ENCODE measurements around the gene SNRNP40.

Gene SNRNP40

DNA sequence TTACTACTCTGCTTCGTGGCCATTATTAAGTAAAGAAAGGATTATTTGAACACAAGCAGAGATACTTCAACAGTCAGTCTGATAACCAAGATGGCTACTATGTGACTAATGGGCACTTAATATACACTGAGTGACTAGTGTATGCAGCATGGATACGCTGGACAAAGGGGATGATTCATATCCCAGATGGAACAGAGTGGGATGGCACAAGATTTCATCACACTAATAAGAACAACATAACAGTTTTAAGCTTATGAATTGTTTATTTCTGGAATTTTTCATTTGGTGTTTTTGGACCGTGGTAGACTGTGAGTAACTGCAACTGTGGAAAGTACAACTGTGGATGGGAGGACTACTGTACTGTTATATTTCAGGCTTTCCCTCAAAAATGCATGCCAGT, 9.7 kb upstream of the SNRNP40 start:
- Histone ChIP-seq H3K9me3 (ENCODE audit: insufficient read depth, low read length) (no peaks in the 10 kb centered on the region), H3F3A (ENCODE audit: insufficient read depth) (no peaks in the 10 kb centered on the region), H2AFZ (ENCODE audit: low read depth, low read length, severe bottlenecking) (no peak overlapping the region), H3K27ac (ENCODE audit: low read depth, low read length) (no peak overlapping the region), H4K20me1 (ENCODE audit: low read depth, low read length) (no peaks in the 10 kb centered on the region), H3K4me2 (ENCODE audit: low read depth, low read length, poor library complexity, severe bottlenecking) (no peak overlapping the region), H3K79me2 (ENCODE audit: insufficient read depth, low read length) (peaks cover 37% of the 10 kb centered on the region), H3K36me3 (ENCODE audit: low read length) (no peaks in the 10 kb centered on the region; the same call in 1 of the 2 replicates), H3K4me3 (ENCODE audit: insufficient read depth, low read length, poor library complexity, severe bottlenecking) (no peak overlapping the region), H3K9me2 (replicated peaks; ENCODE audit: insufficient read depth, low read length) (no peaks in the 10 kb centered on the region), H3K27me3 (ENCODE audit: low read length) (no peaks in the 10 kb centered on the region), H3K9ac (ENCODE audit: low read length) (no peak overlapping the region)
- no peak for TF ChIP-seq CTCF (IDR thresholded peaks at IDR 0.05; ENCODE audit: insufficient read depth, low read length, poor library complexity, severe bottlenecking)
- TF ChIP-seq EZH2phosphoT487 (conservative IDR thresholded peaks at IDR 0.05; ENCODE audit: low read length), result no peak

- Histone ChIP-seq H4K20me1 (ENCODE audit: low read depth, low read length) (no peaks in the 10 kb centered on the region), H3K9ac (ENCODE audit: low read length) (no peak overlapping the region), H3K27ac (ENCODE audit: low read depth, low read length) (no peak overlapping the region), H3F3A (ENCODE audit: insufficient read depth) (no peaks in the 10 kb centered on the region), H3K9me2 (replicated peaks; ENCODE audit: insufficient read depth, low read length) (no peaks in the 10 kb centered on the region), H3K9me3 (ENCODE audit: insufficient read depth, low read length) (no peaks in the 10 kb centered on the region), H3K27me3 (ENCODE audit: low read length) (no peaks in the 10 kb centered on the region), H3K79me2 (ENCODE audit: insufficient read depth, low read length) (peaks cover 67% of the 10 kb centered on the region), H3K4me2 (ENCODE audit: low read depth, low read length, poor library complexity, severe bottlenecking) (no peak overlapping the region), H3K4me3 (ENCODE audit: insufficient read depth, low read length, poor library complexity, severe bottlenecking) (no peak overlapping the region), H2AFZ (ENCODE audit: low read depth, low read length, severe bottlenecking) (no peak overlapping the region), H3K36me3 (ENCODE audit: low read length) (no peaks in the 10 kb centered on the region)
- TF ChIP-seq EZH2phosphoT487 (conservative IDR thresholded peaks at IDR 0.05; ENCODE audit: low read length) (no peak), CTCF (IDR thresholded peaks at IDR 0.05; ENCODE audit: insufficient read depth, low read length, poor library complexity, severe bottlenecking) (no peak)
Observed at GRCh38 chr1:31302709-31303441, 6.3 kb upstream of the SNRNP40 start.

DNA sequence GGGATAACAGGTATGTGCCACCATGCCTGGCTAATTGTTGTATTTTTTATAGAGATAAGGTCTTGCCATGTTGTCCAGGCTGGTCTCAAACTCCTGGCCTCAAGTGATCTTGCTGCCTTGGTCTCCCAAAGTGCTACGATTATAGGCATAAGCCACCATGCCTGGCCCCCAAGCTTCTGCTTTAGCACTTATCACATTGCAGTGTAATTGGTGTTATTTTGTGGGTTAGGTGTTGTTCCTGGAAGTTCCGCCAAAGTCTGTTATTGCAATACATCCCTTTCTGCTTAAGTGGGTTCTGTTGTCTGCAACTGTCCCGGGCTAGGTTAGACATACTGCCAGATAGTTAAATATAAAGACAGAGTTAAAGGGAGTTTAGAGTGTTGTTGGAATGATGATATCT, 3.6 kb upstream of the SNRNP40 start:
- H3K27me3 ChIP-seq (ENCODE audit: low read length), result no peaks in the 10 kb centered on the region
- H3K9me3 ChIP-seq (ENCODE audit: insufficient read depth, low read length), result no peaks in the 10 kb centered on the region
- no peaks in the 10 kb centered on the region for H4K20me1 ChIP-seq (ENCODE audit: low read depth, low read length)
- H3K36me3 ChIP-seq (ENCODE audit: low read length), result no peaks in the 10 kb centered on the region
- H3K9ac ChIP-seq (ENCODE audit: low read length), result no peak overlapping the region
- no peak overlapping the region for H3K27ac ChIP-seq (ENCODE audit: low read depth, low read length)
- no peak overlapping the region for H3K4me2 ChIP-seq (ENCODE audit: low read depth, low read length, poor library complexity, severe bottlenecking)
- H3K4me3 ChIP-seq (ENCODE audit: insufficient read depth, low read length, poor library complexity, severe bottlenecking), result no peak overlapping the region
- H3K9me2 ChIP-seq (replicated peaks; ENCODE audit: insufficient read depth, low read length), result no peaks in the 10 kb centered on the region
- TF ChIP-seq EZH2phosphoT487 (conservative IDR thresholded peaks at IDR 0.05; ENCODE audit: low read length), result no peak
- no peak for TF ChIP-seq CTCF (IDR thresholded peaks at IDR 0.05; ENCODE audit: insufficient read depth, low read length, poor library complexity, severe bottlenecking)
- H2AFZ ChIP-seq (ENCODE audit: low read depth, low read length, severe bottlenecking), result no peak overlapping the region
- peaks cover 78% of the 10 kb centered on the region for H3K79me2 ChIP-seq (ENCODE audit: insufficient read depth, low read length)
- H3F3A ChIP-seq (ENCODE audit: insufficient read depth), result no peaks in the 10 kb centered on the region
